Measurements from ENCODE around the gene DCLK1. TPM values are rescaled to one million over a fixed set of nuclear protein-coding genes. Genes with fewer than 3 reads are reported as not detected.

DCLK1 gene
- total RNA-seq, 2 donors from 2014 or later: 2.6 to 8.6 TPM

GRCh38 chr13:35720690-35721554, 410.3 kb downstream of the DCLK1 start:
- Histone ChIP-seq H3K4me3 (no peak overlapping the region), H3K27ac (no peak overlapping the region), H3K9me3 (no peaks in the 10 kb centered on the region), H3K27me3 (no peaks in the 10 kb centered on the region), H3K36me3 (replicated peaks in 1 of 2; ENCODE audit: insufficient read depth in 1 of 2, low read depth in 2 of 2) (no peaks in the 10 kb centered on the region), H3K4me1 (peaks cover 10% of the 10 kb centered on the region)
- ATAC-seq (peak; percentile 49), DNase-seq (peak; percentile 26 to 53 (median 36))
- TF ChIP-seq CTCF (IDR thresholded peaks at IDR 0.05) (peak; percentile 49 to 80 (median 71)), POLR2A (IDR thresholded peaks at IDR 0.05) (no peak)
- WGBS, 2 donors: 17 to 26% methylated on average over 21 of the region's 21 CpGs
- intact Hi-C loops (cut with DNase I): no loop called here

GRCh38 chr13:35720290-35720689, 410.9 kb downstream of the DCLK1 start:
- intact Hi-C loops (cut with DNase I): no loop called here
- no peaks in the 10 kb centered on the region for H3K36me3 ChIP-seq (replicated peaks in 1 of 2; ENCODE audit: insufficient read depth in 1 of 2, low read depth in 2 of 2)
- H3K4me1 ChIP-seq: peaks cover 10% of the 10 kb centered on the region
- no peak for ATAC-seq
- DNase-seq: no peak
- H3K4me3 ChIP-seq: no peak overlapping the region
- TF ChIP-seq CTCF (IDR thresholded peaks at IDR 0.05): no peak
- TF ChIP-seq POLR2A (IDR thresholded peaks at IDR 0.05): no peak
- WGBS, 2 donors: 40 to 51% methylated on average over 5 of the region's 5 CpGs
- H3K27ac ChIP-seq: no peak overlapping the region
- no peaks in the 10 kb centered on the region for H3K9me3 ChIP-seq
- no peaks in the 10 kb centered on the region for H3K27me3 ChIP-seq

Other genes starting within 250 kb of the DCLK1 start
- not detected for gene SOHLH2, start 83.2 kb upstream of the DCLK1 start, total RNA-seq
- 1 to 10 TPM; 1.3 to 1.6 TPM for gene CCDC169, start 166.4 kb upstream of the DCLK1 start, total RNA-seq
- 10 to 100 TPM; 11.5 to 16.1 TPM for gene SPART, start 215.0 kb upstream of the DCLK1 start, total RNA-seq

Data from body of pancreas (tissue), 4 donors.